HAP-1 (cell line): Measurements from ENCODE around the gene MRPL42.

Source experiments
- DNase-seq, 2 experiments: peaks; one replicate each; pipeline ENCODE4 v3.0.0-alpha.2; 2016 to 2020; ENCODE audit warnings: low spot score in 2 of 2
- H3K27me3 ChIP-seq: fragments of 250-450 bp; sonication (Bioruptor Pico); 2 replicates; pipeline ENCODE4 v1.5.1; 2020; ENCODE audit warnings: low read depth, mild to moderate bottlenecking, moderate library complexity
- H3K36me3 ChIP-seq: fragments of 250-450 bp; sonication (Bioruptor Pico); replicated peaks from 2 replicates; pipeline ENCODE4 v1.5.1; 2020; ENCODE audit warnings: mild to moderate bottlenecking
- H3K4me1 ChIP-seq: fragments of 250-450 bp; sonication (Bioruptor Pico); 2 replicates; pipeline ENCODE4 v1.5.1; 2020; ENCODE audit warnings: mild to moderate bottlenecking
- H3K4me3 ChIP-seq: fragments of 250-450 bp; sonication (Bioruptor Pico); 2 replicates; pipeline ENCODE4 v1.5.1; 2020; ENCODE audit warnings: mild to moderate bottlenecking, moderate library complexity
- H3K9me3 ChIP-seq: fragments of 250-450 bp; sonication (Bioruptor Pico); 2 replicates; pipeline ENCODE4 v1.5.1; 2020; ENCODE audit warnings: mild to moderate bottlenecking, moderate library complexity
- in situ Hi-C: fragments of 300-500 bp; cut with MboI; formaldehyde crosslinking; loops from 3 replicates; pipeline ENCODE4 v1.14.3; 2020; ENCODE audit warnings: low sequenced_read_pairs, inconsistent platforms, mixed read lengths

The MRPL42 gene

DNA sequence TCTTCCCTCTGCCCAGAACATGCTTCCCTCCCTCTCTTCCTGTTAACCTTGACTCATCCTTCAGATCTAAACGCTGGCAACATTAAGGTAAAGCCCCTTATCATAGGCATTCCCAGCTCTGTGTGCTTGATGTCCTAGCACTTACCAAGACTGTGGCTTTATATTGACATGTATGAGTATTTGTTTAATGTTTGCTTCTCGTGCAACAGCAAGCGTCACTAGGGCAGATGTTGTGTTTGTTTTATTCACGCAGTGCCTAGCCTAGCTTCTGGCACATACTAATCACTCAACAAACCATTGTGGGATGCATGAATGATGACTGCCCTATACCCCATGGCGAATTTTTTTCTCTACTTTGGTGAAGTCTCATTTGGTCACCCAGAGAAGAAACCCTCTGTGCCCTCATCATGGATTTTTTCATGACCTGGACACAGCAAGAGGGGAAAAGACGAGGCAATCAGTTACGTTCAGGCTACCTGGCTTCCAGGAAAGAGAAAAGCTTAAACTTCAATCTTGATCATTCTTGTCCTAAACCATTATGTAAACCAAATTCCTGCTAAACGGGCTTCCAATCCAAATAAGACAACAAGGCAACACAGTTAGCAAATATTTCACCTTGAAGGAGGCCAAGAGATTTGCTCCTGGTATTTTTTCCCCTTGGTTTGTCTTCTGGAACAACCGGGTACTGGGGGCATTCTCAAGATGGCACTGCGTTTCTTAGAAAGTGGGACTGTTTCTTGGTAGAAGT lies 57.2 kb downstream of the MRPL42 start:
- Histone ChIP-seq H3K4me1 (peaks cover 28% of the 10 kb centered on the region), H3K4me3 (no peak overlapping the region), H3K36me3 (no peaks in the 10 kb centered on the region), H3K27me3 (no peaks in the 10 kb centered on the region), H3K9me3 (no peaks in the 10 kb centered on the region)
- in situ Hi-C loops, result no loop called here
- DNase-seq, result no peak

DNA sequence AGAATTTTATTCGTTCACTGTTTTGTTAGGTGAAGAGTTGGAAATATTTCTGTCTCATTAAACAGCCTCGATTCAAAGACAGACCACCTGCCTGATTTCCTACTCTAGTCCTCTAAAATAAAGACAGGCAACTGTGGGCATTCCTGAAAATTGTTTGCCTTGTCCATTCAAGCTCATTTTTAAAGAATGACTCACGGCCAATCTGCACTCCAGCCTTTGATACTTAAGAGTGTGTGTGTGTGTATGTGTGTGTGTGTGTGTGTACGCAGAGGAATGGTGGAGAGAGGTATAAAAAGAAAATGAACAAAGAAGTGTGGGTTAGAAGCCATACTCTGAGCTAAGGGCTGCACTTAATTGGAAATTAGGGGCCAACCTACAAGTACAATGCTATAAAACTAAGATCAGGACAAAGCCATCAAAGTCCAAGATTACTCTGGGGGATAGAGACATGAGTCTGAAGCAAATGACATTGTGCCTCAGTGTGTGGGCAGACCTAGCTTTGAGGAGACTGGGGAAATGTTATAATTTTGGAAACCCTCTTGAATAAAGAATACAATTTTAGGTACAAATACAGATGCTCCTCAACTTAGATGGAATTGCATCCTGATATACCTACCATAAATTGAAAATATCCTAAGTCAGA lies 59.6 kb downstream of the MRPL42 start:
- no peaks in the 10 kb centered on the region for H3K9me3 ChIP-seq
- H3K4me1 ChIP-seq, result peaks cover 15% of the 10 kb centered on the region
- H3K27me3 ChIP-seq, result no peaks in the 10 kb centered on the region
- no peaks in the 10 kb centered on the region for H3K36me3 ChIP-seq
- in situ Hi-C loops, result no loop called here
- no peak overlapping the region for H3K4me3 ChIP-seq
- DNase-seq, result peak; percentile 59 to 74

GRCh38 chr12:93530358-93530757 lies 63.0 kb downstream of the MRPL42 start:
- H3K4me3 ChIP-seq, result no peak overlapping the region
- H3K27me3 ChIP-seq, result no peaks in the 10 kb centered on the region
- DNase-seq, result no peak
- in situ Hi-C loops, result no loop called here
- H3K36me3 ChIP-seq, result no peaks in the 10 kb centered on the region; the same call in 1 of the 2 replicates
- H3K9me3 ChIP-seq, result no peaks in the 10 kb centered on the region
- peaks cover 15% of the 10 kb centered on the region for H3K4me1 ChIP-seq

GRCh38 chr12:93533310-93533709 lies 66.0 kb downstream of the MRPL42 start:
- in situ Hi-C loops, result no loop called here
- no peaks in the 10 kb centered on the region for H3K4me1 ChIP-seq
- no peak for DNase-seq
- no peaks in the 10 kb centered on the region for H3K9me3 ChIP-seq
- H3K27me3 ChIP-seq, result no peaks in the 10 kb centered on the region
- no peaks in the 10 kb centered on the region; the same call in 1 of the 2 replicates for H3K36me3 ChIP-seq
- no peak overlapping the region for H3K4me3 ChIP-seq

DNA sequence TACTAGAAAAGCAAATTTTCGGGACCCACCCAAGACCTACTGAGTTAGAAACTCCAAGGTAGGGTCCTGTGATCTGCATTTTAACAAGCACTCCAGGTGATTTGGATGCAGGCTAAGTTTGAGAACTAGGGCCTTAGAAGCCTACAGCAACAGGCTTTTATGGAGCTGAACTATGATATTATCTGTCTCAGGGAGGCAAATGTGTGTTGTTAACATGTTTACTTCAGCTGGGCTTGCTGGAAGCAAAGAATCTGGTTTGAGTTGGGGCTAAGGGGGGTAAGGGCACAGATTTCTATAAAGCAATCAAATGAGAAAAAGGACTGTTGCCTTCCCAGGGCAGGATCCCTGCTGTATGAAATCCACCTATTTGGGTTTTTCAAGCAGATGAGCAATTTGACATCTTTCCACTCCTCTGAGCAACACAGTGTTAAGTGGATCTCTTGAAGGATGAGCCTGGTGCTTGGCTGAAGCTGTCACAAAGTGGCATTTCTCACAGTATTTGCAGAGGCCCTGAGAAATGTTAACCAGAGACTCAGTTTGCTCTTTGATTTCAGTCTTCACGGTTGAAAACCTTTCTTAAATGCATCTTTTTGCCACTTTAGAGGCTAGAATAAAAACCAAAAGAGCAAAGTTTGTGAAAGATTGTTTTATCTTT lies 68.9 kb downstream of the MRPL42 start:
- H3K27me3 ChIP-seq, result no peaks in the 10 kb centered on the region
- no peak for DNase-seq

GRCh38 chr12:93536766-93537488 lies 69.6 kb downstream of the MRPL42 start:
- H3K9me3 ChIP-seq, result no peaks in the 10 kb centered on the region
- no peaks in the 10 kb centered on the region for H3K4me1 ChIP-seq
- no peak for DNase-seq
- H3K4me3 ChIP-seq, result no peak overlapping the region
- H3K27me3 ChIP-seq, result no peaks in the 10 kb centered on the region
- in situ Hi-C loops, result no loop called here
- no peaks in the 10 kb centered on the region; the same call in 1 of the 2 replicates for H3K36me3 ChIP-seq

More for the DNA sequence above, 68.9 kb downstream of the MRPL42 start:
- no peaks in the 10 kb centered on the region; the same call in 1 of the 2 replicates for H3K36me3 ChIP-seq
- in situ Hi-C loops, result no loop called here
- no peaks in the 10 kb centered on the region for H3K9me3 ChIP-seq
- H3K4me3 ChIP-seq, result no peak overlapping the region
- H3K4me1 ChIP-seq, result no peaks in the 10 kb centered on the region

GRCh38 chr12:93537769-93538168 lies 70.5 kb downstream of the MRPL42 start:
- H3K27me3 ChIP-seq, result no peaks in the 10 kb centered on the region
- H3K9me3 ChIP-seq, result no peaks in the 10 kb centered on the region
- H3K4me3 ChIP-seq, result no peak overlapping the region
- no peaks in the 10 kb centered on the region for H3K4me1 ChIP-seq
- DNase-seq, result no peak
- H3K36me3 ChIP-seq, result no peaks in the 10 kb centered on the region; the same call in 1 of the 2 replicates
- in situ Hi-C loops, result no loop called here

- no peaks in the 10 kb centered on the region for H3K27me3 ChIP-seq
- no peak overlapping the region for H3K4me3 ChIP-seq
- H3K4me1 ChIP-seq, result no peaks in the 10 kb centered on the region
- peaks cover 5% of the 10 kb centered on the region for H3K36me3 ChIP-seq
- H3K9me3 ChIP-seq, result no peaks in the 10 kb centered on the region
- DNase-seq, result no peak
- in situ Hi-C loops, result no loop called here
These were observed 72.5 kb downstream of the MRPL42 start for GRCh38 chr12:93539821-93540220.

DNA sequence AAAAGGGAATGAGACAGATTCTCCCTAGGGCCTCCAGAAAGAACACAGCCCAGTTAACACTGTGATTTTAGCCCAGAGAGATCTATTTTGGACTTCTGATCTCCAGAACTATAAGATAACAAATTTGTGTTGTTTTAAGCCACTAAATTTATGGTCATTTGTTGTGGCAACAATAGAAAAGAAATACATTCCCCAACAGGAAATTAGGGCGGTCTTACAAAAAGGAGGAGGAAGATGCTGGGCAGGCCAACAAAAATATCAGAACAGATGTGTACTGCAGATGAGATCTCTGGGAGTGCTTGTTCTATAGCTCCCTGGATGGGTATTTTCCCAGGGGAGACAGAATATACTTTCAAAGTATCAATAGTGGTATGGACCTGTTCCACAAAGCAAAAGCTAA lies 73.2 kb downstream of the MRPL42 start:
- Histone ChIP-seq H3K9me3 (no peaks in the 10 kb centered on the region), H3K36me3 (peaks cover 5% of the 10 kb centered on the region), H3K27me3 (no peaks in the 10 kb centered on the region), H3K4me3 (no peak overlapping the region), H3K4me1 (no peaks in the 10 kb centered on the region)
- DNase-seq, result no peak
- in situ Hi-C loops, result no loop called here

- no peak for DNase-seq
- no peaks in the 10 kb centered on the region for H3K4me1 ChIP-seq
- H3K9me3 ChIP-seq, result no peaks in the 10 kb centered on the region
- peaks cover 5% of the 10 kb centered on the region for H3K36me3 ChIP-seq
- no peaks in the 10 kb centered on the region for H3K27me3 ChIP-seq
- H3K4me3 ChIP-seq, result no peak overlapping the region
- in situ Hi-C loops, result no loop called here
These were observed 74.4 kb downstream of the MRPL42 start for GRCh38 chr12:93541578-93542225.

GRCh38 chr12:93547778-93548177 lies 80.5 kb downstream of the MRPL42 start:
- peak in 1 of 2 experiments; percentile 6 for DNase-seq
- peaks cover 5% of the 10 kb centered on the region for H3K36me3 ChIP-seq
- in situ Hi-C loops, result no loop called here
- H3K4me3 ChIP-seq, result no peak overlapping the region
- H3K4me1 ChIP-seq, result peaks cover 4% of the 10 kb centered on the region
- H3K27me3 ChIP-seq, result no peaks in the 10 kb centered on the region
- no peaks in the 10 kb centered on the region for H3K9me3 ChIP-seq

GRCh38 chr12:93549174-93549573 lies 81.9 kb downstream of the MRPL42 start:
- H3K4me1 ChIP-seq, result peaks cover 4% of the 10 kb centered on the region
- in situ Hi-C loops, result no loop called here
- no peaks in the 10 kb centered on the region for H3K9me3 ChIP-seq
- H3K27me3 ChIP-seq, result no peaks in the 10 kb centered on the region
- H3K36me3 ChIP-seq, result no peaks in the 10 kb centered on the region; the same call in 1 of the 2 replicates
- DNase-seq, result no peak
- H3K4me3 ChIP-seq, result no peak overlapping the region
